HepG2 (cell line): ENCODE measurements around the gene MGAT5. TPM values are rescaled to one million over a fixed set of nuclear protein-coding genes. Genes with fewer than 3 reads are reported as not detected.

Source experiments
- ATAC-seq: fragments of 200-7000 bp; cut with Tn5 transposase; 3 replicates; pipeline ENCODE4 v1.9.1; 2020; ENCODE audit warnings: mild to moderate bottlenecking, moderate library complexity
- BruUV-seq: library from RNA; stranded (reverse); fragments of 400-500 nt; replicated peaks from 2 replicates; lab custom pipeline; 2021; lab: Mats Ljungman, UMichigan
- CTCF ChIA-PET: fragments of 300-600 bp; formaldehyde crosslinking; extraction: SDS; loops from one replicate; lab custom pipeline; 2021; ENCODE audit warnings: low total read pairs, inconsistent platforms, low intra/inter-chr PET ratio; lab: Yijun Ruan, JAX
- POLR2A ChIA-PET: fragments of 350-600 bp; sonication (Branson Sonifier 250); formaldehyde crosslinking; loops from one replicate; lab custom pipeline; 2020; ENCODE audit warnings: antibody characterized with exemption, inconsistent platforms; lab: Yijun Ruan, JAX
- DNase-seq: peaks from one replicate; pipeline ENCODE4 v3.0.0-alpha.2; 2015; ENCODE audit warnings: low spot score
- FAIRE-seq: peaks from 3 replicates; lab custom pipeline; 2011; peaks lifted over from hg19 to GRCh38; lab: Jason Lieb, UNC
- H2AFZ ChIP-seq: one replicate; pipeline ENCODE4 v1.6.1; 2011; ENCODE audit warnings: low read length, inconsistent platforms
- H3K27ac ChIP-seq: fragments of 300-600 bp; 3 replicates; pipeline ENCODE4 v1.8.0; 2011; ENCODE audit warnings: mixed run types, mild to moderate bottlenecking, mixed read lengths, low read length, inconsistent platforms; ENCODE audit not compliant: insufficient read depth; ENCODE audit errors: extremely low read length
- H3K27me3 ChIP-seq, 2 experiments: fragments of 200-600 bp in 1 of 2; 2 replicates in 1 of 2; 3 replicates in 1 of 2; pipeline versions ENCODE4 v1.6.0 to v1.8.0; 2011; ENCODE audit warnings: low read length in 2 of 2, mild to moderate bottlenecking in 2 of 2, moderate library complexity in 2 of 2, inconsistent platforms in 1 of 2; ENCODE audit not compliant: insufficient read depth in 2 of 2, control insufficient read depth in 1 of 2
- H3K36me3 ChIP-seq, 2 experiments: fragments of 200-600 bp in 1 of 2; replicated peaks in 1 of 2; 2 replicates in 1 of 2; 3 replicates in 1 of 2; pipeline versions ENCODE4 v1.5.1 to v1.8.0; 2011; ENCODE audit warnings: low read length in 2 of 2, inconsistent platforms in 1 of 2; ENCODE audit not compliant: insufficient read depth in 2 of 2, control insufficient read depth in 1 of 2
- H3K4me1 ChIP-seq: 2 replicates; pipeline ENCODE4 v1.5.1; 2012; ENCODE audit warnings: low read length, inconsistent platforms; ENCODE audit not compliant: insufficient read depth
- H3K4me2 ChIP-seq: 2 replicates; pipeline ENCODE4 v1.6.0; 2011; ENCODE audit warnings: low read depth, low read length, inconsistent platforms
- H3K4me3 ChIP-seq, 3 experiments: fragments of 200-600 bp in 1 of 3; sonication (generic), shearing (Covaris generic) in 1 of 3; replicated peaks in 1 of 3; 2 replicates each; pipeline ENCODE4 v1.5.1; 2011 to 2016; ENCODE audit warnings: low read length in 3 of 3, inconsistent platforms in 2 of 3, low read depth in 2 of 3, mild to moderate bottlenecking in 2 of 3, control low read depth in 1 of 3, mixed read lengths in 1 of 3; ENCODE audit not compliant: insufficient read depth in 1 of 3
- H3K79me2 ChIP-seq: one replicate; pipeline ENCODE4 v1.6.1; 2011; ENCODE audit warnings: low read length, inconsistent platforms; ENCODE audit not compliant: insufficient read depth
- H3K9ac ChIP-seq: 2 replicates; pipeline ENCODE4 v1.6.0; 2011; ENCODE audit warnings: mild to moderate bottlenecking, low read depth, low read length, inconsistent platforms; ENCODE audit not compliant: insufficient read depth
- H3K9me3 ChIP-seq: 2 replicates; pipeline ENCODE4 v1.5.1; 2012; ENCODE audit warnings: mild to moderate bottlenecking, low read length
- H4K20me1 ChIP-seq: 2 replicates; pipeline ENCODE4 v1.6.0; 2011; ENCODE audit warnings: inconsistent platforms, mild to moderate bottlenecking, low read length, moderate library complexity; ENCODE audit not compliant: insufficient read depth
- KDM6A ChIP-seq: IDR thresholded peaks from 2 replicates; pipeline ENCODE4 v1.6.1; 2016; ENCODE audit warnings: low read depth
- SMC3 ChIP-seq: IDR thresholded peaks from 2 replicates; pipeline ENCODE4 v1.6.1; 2011; ENCODE audit warnings: low read length, improper control_type of control experiment
- TCF7L2 ChIP-seq: IDR thresholded peaks from 2 replicates; pipeline ENCODE4 v1.6.1; 2011; ENCODE audit warnings: mild to moderate bottlenecking, low read depth, low read length, moderate library complexity
- TMF1 ChIP-seq: sonication (generic); formaldehyde crosslinking; IDR thresholded peaks from 2 replicates; pipeline ENCODE4 v1.8.1; 2022; ENCODE audit warnings: low read depth, missing genetic modification reagents
- ZHX1 ChIP-seq: sonication (generic); formaldehyde crosslinking; IDR thresholded peaks from 2 replicates; pipeline ENCODE4 v1.8.1; 2022; ENCODE audit warnings: low read depth, mild to moderate bottlenecking, missing genetic modification reagents
- WGBS: methylation state at CpG from one replicate; pipeline ENCODE4 v1.1.6; 2017; ENCODE audit warnings: low lambda C conversion rate; 5-methylcytosine and 5-hydroxymethylcytosine counted together
- in situ Hi-C: cut with HindIII; loops from 2 replicates; pipeline ENCODE4 v1.10.0; 2017; ENCODE audit warnings: low pct_unique_long_range_greater_than_20kb; ENCODE audit not compliant: extremely low pct_ligation_motif_present
- intact Hi-C: fragments of 100-400 bp; cut with micrococcal nuclease; formaldehyde crosslinking; loops from one replicate; pipeline ENCODE4 v1.10.0; 2022; ENCODE audit not compliant: unreplicated experiment
- polyA plus RNA-seq, 8 experiments: library from polyadenylated mRNA; depleted of rRNA in 3 of 8; stranded (reverse) in 7 of 8; unstranded in 1 of 8; fragments of >200 nt; fragmentation: Illumina TruSeq in 4 of 8; extraction: Trizol in 4 of 8; gene quantifications; 2 replicates each; pipeline versions ENCODE4 v1.2.1 to v1.2.3, GENCODE V29; 2011 to 2016; ENCODE audit warnings: low read depth in 4 of 8, missing spikeins in 1 of 8, mixed read lengths in 1 of 8; ENCODE audit not compliant: insufficient read depth in 1 of 8
- total RNA-seq, 5 experiments: library from RNA; depleted of rRNA; stranded (reverse); fragments of >200 nt; fragmentation: Illumina TruSeq; extraction: Trizol; gene quantifications; 2 replicates each; pipeline ENCODE4 v1.2.3, GENCODE V29; 2016; ENCODE audit warnings: low read depth in 1 of 5
- TF ChIP-seq, protein P1 (sequence below): sonication (generic); formaldehyde crosslinking; IDR thresholded peaks from 2 replicates; pipeline ENCODE4 v1.4.0; 2020; ENCODE audit warnings: missing genetic modification reagents
- TF ChIP-seq, protein P2 (sequence below): sonication (generic); formaldehyde crosslinking; IDR thresholded peaks from 2 replicates; pipeline ENCODE4 v1.8.0; 2022; ENCODE audit warnings: missing genetic modification reagents, mild to moderate bottlenecking, moderate library complexity, borderline replicate concordance

The MGAT5 gene
- total and polyA plus RNA-seq, 2 of the 13 experiments (the other 11 are each of a cell fraction or from before 2014, with no cell fraction given) = 33.1 to 60.2 TPM

DNA sequence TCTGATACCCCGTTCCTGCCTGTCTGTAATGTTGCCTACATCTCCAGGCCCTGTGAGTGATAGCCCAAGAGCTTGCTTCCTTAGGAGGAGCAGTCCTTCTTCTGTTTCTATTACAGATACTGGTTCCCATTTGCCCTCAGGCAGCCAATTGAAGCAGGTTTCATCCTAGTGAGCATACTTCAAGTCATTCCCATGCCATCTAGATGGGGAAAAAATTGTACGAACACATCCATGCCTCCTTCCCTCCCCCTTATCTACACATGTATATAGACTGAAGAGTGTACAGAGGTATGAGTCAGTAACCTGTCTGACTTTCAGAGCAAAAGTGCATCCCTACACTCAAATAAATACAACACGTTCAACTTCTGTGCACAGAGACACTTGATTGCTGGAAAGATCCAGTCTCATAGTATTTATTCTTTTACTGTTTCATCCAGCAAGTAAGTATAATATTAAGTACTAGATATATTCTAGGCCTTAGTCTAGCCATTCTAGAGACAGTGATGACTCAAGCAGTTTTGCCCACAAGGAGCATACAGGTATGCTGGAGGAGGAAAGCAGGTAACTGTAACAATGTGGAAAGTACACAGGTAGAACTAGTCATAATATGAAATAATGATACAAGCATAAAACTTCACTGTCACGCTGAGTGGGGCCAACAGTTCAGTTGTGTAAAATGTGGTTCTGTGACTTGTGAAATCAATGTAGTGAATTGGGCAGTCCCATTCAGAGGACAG lies 153.4 kb downstream of the MGAT5 start (continued):
- TF ChIP-seq, protein P1, sequence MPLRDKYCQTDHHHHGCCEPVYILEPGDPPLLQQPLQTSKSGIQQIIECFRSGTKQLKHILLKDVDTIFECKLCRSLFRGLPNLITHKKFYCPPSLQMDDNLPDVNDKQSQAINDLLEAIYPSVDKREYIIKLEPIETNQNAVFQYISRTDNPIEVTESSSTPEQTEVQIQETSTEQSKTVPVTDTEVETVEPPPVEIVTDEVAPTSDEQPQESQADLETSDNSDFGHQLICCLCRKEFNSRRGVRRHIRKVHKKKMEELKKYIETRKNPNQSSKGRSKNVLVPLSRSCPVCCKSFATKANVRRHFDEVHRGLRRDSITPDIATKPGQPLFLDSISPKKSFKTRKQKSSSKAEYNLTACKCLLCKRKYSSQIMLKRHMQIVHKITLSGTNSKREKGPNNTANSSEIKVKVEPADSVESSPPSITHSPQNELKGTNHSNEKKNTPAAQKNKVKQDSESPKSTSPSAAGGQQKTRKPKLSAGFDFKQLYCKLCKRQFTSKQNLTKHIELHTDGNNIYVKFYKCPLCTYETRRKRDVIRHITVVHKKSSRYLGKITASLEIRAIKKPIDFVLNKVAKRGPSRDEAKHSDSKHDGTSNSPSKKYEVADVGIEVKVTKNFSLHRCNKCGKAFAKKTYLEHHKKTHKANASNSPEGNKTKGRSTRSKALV = no peak

- FAIRE-seq (no peak), ATAC-seq (no peak), DNase-seq (no peak)
- intact Hi-C loops (no loop called here), in situ Hi-C loops (no loop called here)
- no peak overlapping the region for H3K9ac ChIP-seq
- H4K20me1 ChIP-seq = no peaks in the 10 kb centered on the region
- ChIA-PET CTCF (no interaction called here), POLR2A (no interaction called here)
- H2AFZ ChIP-seq = no peak overlapping the region
- no peaks in the 10 kb centered on the region for H3K9me3 ChIP-seq
- H3K79me2 ChIP-seq = peaks cover 13% of the 10 kb centered on the region
- H3K4me1 ChIP-seq = peaks cover 26% of the 10 kb centered on the region
- 81% methylated on average over 3 of the region's 3 CpGs for WGBS
- H3K4me2 ChIP-seq = no peak overlapping the region
- BruUV-seq = no TSS peak
- no peak overlapping the region for H3K27ac ChIP-seq
- no peak for TF ChIP-seq TMF1 (CRISPR knock-in tag)
- TF ChIP-seq ZHX1 = no peak
- no peak for TF ChIP-seq KDM6A (CRISPR knock-in tag)
- TF ChIP-seq SMC3 = no peak
- TF ChIP-seq, protein P2, sequence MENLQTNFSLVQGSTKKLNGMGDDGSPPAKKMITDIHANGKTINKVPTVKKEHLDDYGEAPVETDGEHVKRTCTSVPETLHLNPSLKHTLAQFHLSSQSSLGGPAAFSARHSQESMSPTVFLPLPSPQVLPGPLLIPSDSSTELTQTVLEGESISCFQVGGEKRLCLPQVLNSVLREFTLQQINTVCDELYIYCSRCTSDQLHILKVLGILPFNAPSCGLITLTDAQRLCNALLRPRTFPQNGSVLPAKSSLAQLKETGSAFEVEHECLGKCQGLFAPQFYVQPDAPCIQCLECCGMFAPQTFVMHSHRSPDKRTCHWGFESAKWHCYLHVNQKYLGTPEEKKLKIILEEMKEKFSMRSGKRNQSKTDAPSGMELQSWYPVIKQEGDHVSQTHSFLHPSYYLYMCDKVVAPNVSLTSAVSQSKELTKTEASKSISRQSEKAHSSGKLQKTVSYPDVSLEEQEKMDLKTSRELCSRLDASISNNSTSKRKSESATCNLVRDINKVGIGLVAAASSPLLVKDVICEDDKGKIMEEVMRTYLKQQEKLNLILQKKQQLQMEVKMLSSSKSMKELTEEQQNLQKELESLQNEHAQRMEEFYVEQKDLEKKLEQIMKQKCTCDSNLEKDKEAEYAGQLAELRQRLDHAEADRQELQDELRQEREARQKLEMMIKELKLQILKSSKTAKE (CRISPR knock-in tag) = no peak
- no peak for TF ChIP-seq TCF7L2
- no peaks in the 10 kb centered on the region for H3K27me3 ChIP-seq
- no peak overlapping the region for H3K4me3 ChIP-seq
- peaks cover 7 to 39% of the 10 kb centered on the region in 2 experiments for H3K36me3 ChIP-seq
These were observed 154.5 kb downstream of the MGAT5 start for GRCh38 chr2:134408386-134408785.
